GM08714 (cell line): ENCODE measurements around the gene HSFX1.

Experiments
- H3K4me3 ChIP-seq: fragments of 200-500 bp; sonication (Bioruptor generic); 2 replicates; pipeline ENCODE4 v1.5.1; 2014; ENCODE audit warnings: mild to moderate bottlenecking, low read length, inconsistent platforms
- ZNF274 ChIP-seq: IDR thresholded peaks from 2 replicates; pipeline ENCODE4 v1.6.1; 2012; ENCODE audit warnings: mild to moderate bottlenecking, low read depth, low read length

Gene HSFX1

GRCh38 chrX:149799095-149799714, 25.3 kb downstream of the HSFX1 start:
- no peak for TF ChIP-seq ZNF274
- no peak overlapping the region for H3K4me3 ChIP-seq

DNA sequence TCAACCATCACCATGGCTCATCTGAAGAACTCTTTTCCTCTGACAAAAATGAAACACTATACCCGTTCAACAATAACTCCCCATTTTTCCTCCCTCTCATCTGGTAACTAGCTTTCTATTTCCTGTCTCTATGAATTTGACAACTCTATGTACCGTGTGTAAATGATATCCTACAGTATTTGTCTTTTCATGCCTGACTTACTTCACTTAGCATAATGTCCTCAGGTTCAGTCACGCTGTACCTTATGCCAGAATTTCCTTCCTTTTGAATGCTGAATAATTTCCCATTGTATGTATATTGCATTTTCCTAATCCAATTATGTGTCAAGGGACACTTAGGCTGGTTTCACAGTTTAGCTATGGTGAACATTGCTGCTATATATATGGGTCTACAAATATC, 26.1 kb downstream of the HSFX1 start:
- H3K4me3 ChIP-seq = no peak overlapping the region
- TF ChIP-seq ZNF274 = no peak

DNA sequence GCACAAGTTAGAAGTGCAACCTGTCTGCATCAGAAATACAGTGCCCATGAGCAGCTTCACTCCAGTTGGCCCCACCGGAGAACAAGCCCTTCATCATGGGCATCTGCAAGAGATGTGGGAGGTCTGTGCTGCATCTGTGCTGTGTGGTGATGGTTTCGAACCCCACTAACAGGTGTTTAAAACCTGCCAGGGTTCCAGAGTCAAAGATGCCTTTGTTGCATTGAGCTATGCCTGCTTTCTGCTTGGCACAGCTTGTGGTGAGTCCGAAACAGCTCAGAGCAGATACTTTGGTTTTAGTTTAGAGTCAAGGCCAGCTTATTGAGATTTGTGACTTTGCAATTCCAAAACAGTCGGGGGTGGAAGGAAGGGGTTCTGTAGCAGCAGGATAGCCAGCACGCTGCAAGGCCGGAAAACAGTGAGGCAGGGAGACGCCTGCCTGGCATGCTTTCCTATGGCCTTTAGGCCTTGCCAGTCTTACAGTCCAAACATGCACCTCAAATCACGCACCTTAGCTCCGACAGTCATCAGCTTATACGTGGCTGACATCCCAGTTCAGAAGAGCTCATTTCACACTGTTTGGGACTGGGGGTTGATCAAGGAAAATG, 29.7 kb downstream of the HSFX1 start:
- TF ChIP-seq ZNF274 = no peak
- H3K4me3 ChIP-seq = no peak overlapping the region

DNA sequence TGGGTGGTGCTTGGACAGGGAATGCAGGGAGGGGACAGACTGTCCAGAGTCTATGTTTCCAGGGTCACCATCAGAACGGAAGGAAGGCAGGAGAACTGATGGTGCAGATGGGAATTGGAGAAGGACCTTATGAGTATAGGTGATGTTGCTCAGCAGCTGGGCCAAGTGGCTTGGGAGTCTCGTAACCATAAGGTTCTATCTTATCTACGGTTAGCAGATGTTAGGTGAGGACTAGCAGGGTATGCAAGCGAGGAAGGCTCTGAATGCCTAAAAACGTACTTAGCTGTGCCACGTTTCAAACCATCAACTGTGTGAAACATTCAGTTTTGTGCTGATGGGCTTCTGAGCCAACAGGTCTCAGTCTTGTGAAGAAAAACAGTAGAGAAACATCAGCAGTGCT, 30.2 kb downstream of the HSFX1 start:
- no peak overlapping the region for H3K4me3 ChIP-seq
- TF ChIP-seq ZNF274 = no peak

GRCh38 chrX:149807747-149808458, 34.0 kb downstream of the HSFX1 start:
- no peak for TF ChIP-seq ZNF274
- H3K4me3 ChIP-seq = no peak overlapping the region

DNA sequence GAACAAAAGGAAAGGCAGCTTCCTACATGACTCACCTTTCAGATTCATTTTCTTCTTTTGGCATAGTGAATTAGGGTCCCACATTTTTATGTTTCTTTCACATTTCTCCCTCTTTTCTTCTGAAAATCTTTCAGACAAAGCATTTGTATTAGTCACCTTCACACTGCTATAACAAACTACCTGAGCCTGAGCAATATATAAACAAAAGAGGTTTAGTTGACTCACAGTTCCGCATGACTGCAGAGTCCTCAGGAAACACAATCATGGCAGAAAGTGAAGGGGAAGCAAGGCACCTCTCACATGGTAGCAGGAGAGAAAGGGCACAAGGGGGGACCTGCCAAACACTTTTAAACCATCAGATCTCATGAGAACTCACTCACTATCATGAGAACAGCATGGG, 44.8 kb downstream of the HSFX1 start:
- H3K4me3 ChIP-seq = no peak overlapping the region
- TF ChIP-seq ZNF274 = no peak

DNA sequence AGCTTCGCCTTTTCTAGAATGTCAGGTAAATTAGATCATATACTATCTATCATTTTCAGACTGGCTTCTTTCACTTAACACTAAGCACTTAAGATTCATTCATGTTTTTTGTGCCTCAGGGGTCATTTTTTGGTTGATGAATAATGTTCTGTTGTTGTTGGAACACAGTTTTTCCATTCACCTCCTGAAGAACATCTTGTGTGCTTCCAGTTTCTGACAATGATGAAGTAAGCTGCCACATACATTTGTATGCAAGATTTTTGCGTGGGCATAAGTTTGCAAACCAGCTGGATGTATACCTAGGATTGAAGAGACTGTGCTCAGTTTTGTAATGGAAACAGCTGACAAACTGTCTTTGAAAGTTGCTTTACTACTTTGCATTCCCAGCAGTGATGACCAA, 45.5 kb downstream of the HSFX1 start:
- no peak overlapping the region for H3K4me3 ChIP-seq
- no peak for TF ChIP-seq ZNF274

DNA sequence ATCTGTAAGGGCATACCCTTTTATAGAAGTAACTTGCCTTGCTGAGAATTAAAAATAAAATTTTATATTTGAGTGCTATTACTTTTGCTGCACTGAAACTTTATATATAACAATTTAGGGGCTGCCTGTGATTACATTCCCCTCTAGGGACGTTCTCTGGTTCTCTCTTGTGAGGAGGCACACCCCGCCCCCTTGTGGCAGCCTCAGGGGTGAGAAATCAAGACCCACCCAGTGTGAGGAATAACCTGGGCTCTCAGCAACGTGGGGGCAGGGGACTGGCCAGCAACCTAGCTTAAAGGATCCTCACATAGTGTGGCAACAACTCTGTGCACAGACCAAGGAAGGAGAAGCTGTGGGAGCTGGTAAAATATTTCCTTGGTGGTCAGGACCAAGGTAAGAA, 51.6 kb downstream of the HSFX1 start:
- no peak for TF ChIP-seq ZNF274
- H3K4me3 ChIP-seq = no peak overlapping the region
